HCT116 (cell line): ENCODE results near the gene CDK19.

Experiments
- CEBPB ChIP-seq: IDR thresholded peaks from 2 replicates; pipeline ENCODE4 v1.6.1; 2012; ENCODE audit warnings: low read depth
- CTCF ChIP-seq, 3 experiments: fragments of 200-600 bp in 1 of 3; sonication (generic) in 1 of 3; IDR thresholded peaks in 2 of 3; conservative IDR thresholded peaks in 1 of 3; 2 replicates each; pipeline ENCODE4 v1.5.1; 2012 to 2017; ENCODE audit warnings: low read depth in 2 of 3, low read length in 2 of 3, antibody characterized with exemption in 1 of 3, borderline replicate concordance in 1 of 3, control low read depth in 1 of 3, mild to moderate bottlenecking in 1 of 3, mixed read lengths in 1 of 3, mixed run types in 1 of 3, moderate library complexity in 1 of 3; ENCODE audit not compliant: insufficient read depth in 1 of 3
- EZH2 ChIP-seq: fragments of 200-600 bp; sonication (generic); IDR thresholded peaks from 2 replicates; pipeline ENCODE4 v1.6.1; 2017; ENCODE audit warnings: antibody characterized with exemption, mixed run types
- EZH2phosphoT487 ChIP-seq: fragments of 200-600 bp; IDR thresholded peaks from 2 replicates; pipeline ENCODE4 v1.6.1; 2018; ENCODE audit warnings: antibody characterized with exemption, borderline replicate concordance
- MAX ChIP-seq: IDR thresholded peaks from 2 replicates; pipeline ENCODE4 v1.6.1; 2012
- POLR2A ChIP-seq: IDR thresholded peaks from 2 replicates; pipeline ENCODE4 v1.7.0; 2011; ENCODE audit warnings: borderline replicate concordance; ENCODE audit not compliant: insufficient read depth, insufficient read length; ENCODE audit errors: extremely low read depth
- REST ChIP-seq: IDR thresholded peaks from 2 replicates; pipeline ENCODE4 v1.6.1; 2012; ENCODE audit warnings: low read depth
- SIN3A ChIP-seq: IDR thresholded peaks from 2 replicates; pipeline ENCODE4 v1.6.1; 2012; ENCODE audit warnings: low read depth
- SP1 ChIP-seq: IDR thresholded peaks from 2 replicates; pipeline ENCODE4 v1.6.1; 2012; ENCODE audit warnings: low read depth
- YY1 ChIP-seq: IDR thresholded peaks from 2 replicates; pipeline ENCODE4 v1.6.1; 2011; ENCODE audit warnings: low read length, low read depth, moderate library complexity, mild to moderate bottlenecking; ENCODE audit not compliant: insufficient replicate concordance; ENCODE audit errors: extremely low read depth

GRCh38 chr6:110810896-110811586 is 4.2 kb downstream of the CDK19 start:
- TF ChIP-seq POLR2A (no peak), EZH2phosphoT487 (no peak), CTCF (IDR thresholded peaks at IDR 0.05 in 2 of 3, conservative IDR thresholded peaks at IDR 0.05 in 1 of 3; ENCODE audit: borderline replicate concordance in 1 of 3, insufficient read depth in 1 of 3, low read depth in 2 of 3, low read length in 2 of 3) (no peak), EZH2 (no peak), CEBPB (no peak), SP1 (no peak), REST (no peak), YY1 (no peak), MAX (no peak), SIN3A (no peak)
